ENCODE data around the gene JAKMIP1. TPM values are rescaled to one million over a fixed set of nuclear protein-coding genes. Genes with fewer than 3 reads are reported as not detected.
"Not testable (repeated sequence)": the region's sequence is repeated elsewhere in the genome, so short reads cannot be mapped to it uniquely, and the experiment has no call there.

Gene JAKMIP1
- total RNA-seq, 1 experiment from 2014 or later, result not detected

GRCh38 chr4:6143603-6144181 lies 56.7 kb downstream of the JAKMIP1 start:
- DNase-seq (ENCODE audit: low read depth), result no peak

GRCh38 chr4:6142935-6143602 lies 57.3 kb downstream of the JAKMIP1 start:
- no peak for DNase-seq (ENCODE audit: low read depth)

- no peak for DNase-seq (ENCODE audit: low read depth)
Measured at GRCh38 chr4:6142511-6142910, 57.8 kb downstream of the JAKMIP1 start.

GRCh38 chr4:6141554-6141953 lies 58.8 kb downstream of the JAKMIP1 start:
- no peak for DNase-seq (ENCODE audit: low read depth)

DNA sequence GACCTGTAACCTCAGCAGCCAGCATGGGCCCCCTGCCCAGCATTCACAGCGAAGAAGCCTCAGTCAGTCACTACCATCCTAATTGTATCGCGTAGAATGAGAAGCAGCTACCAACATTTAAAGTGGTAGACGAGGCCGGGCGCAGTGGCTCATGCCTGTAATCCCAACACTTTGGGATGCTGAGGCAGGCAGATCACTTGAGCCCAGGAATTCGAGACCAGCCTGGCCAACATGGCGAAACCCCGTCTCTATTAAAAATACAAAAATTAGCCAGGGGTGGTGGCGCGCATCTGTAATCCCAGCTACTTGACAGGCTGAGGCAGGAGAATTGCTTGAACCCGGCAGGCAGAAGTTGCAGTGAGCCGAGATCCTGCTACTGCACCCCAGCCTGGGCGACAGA lies 59.3 kb downstream of the JAKMIP1 start:
- DNase-seq (ENCODE audit: low read depth), result not testable (repeated sequence)

DNA sequence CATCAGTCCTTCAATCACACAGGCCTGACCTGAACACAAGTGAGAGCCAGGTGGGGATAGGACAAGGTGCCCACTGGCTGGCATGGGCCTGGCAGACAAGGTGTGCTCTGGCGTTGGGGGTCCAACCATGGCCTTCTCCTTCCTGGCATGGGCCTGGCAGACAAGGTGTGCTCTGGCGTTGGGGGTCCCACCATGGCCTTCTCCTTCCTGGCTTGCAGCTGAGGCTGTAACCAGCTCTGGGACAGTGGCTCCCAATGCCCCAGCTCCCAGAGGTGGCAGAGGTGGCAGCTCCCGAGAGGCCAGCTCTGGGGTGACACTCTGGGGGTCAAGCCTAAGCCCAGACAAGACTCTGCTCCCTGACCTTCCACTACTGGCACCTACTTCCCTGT lies 62.6 kb downstream of the JAKMIP1 start:
- no peak for DNase-seq (ENCODE audit: low read depth)

- no peak for DNase-seq (ENCODE audit: low read depth)
Measured at GRCh38 chr4:6137027-6137746, 63.2 kb downstream of the JAKMIP1 start.

GRCh38 chr4:6134612-6135220 lies 65.6 kb downstream of the JAKMIP1 start:
- peak; percentile 9 for DNase-seq (ENCODE audit: low read depth)

- no peak for DNase-seq (ENCODE audit: low read depth)
Measured at GRCh38 chr4:6132716-6133115, 67.6 kb downstream of the JAKMIP1 start.

GRCh38 chr4:6128221-6128850 lies 72.0 kb downstream of the JAKMIP1 start:
- DNase-seq (ENCODE audit: low read depth), result no peak

DNA sequence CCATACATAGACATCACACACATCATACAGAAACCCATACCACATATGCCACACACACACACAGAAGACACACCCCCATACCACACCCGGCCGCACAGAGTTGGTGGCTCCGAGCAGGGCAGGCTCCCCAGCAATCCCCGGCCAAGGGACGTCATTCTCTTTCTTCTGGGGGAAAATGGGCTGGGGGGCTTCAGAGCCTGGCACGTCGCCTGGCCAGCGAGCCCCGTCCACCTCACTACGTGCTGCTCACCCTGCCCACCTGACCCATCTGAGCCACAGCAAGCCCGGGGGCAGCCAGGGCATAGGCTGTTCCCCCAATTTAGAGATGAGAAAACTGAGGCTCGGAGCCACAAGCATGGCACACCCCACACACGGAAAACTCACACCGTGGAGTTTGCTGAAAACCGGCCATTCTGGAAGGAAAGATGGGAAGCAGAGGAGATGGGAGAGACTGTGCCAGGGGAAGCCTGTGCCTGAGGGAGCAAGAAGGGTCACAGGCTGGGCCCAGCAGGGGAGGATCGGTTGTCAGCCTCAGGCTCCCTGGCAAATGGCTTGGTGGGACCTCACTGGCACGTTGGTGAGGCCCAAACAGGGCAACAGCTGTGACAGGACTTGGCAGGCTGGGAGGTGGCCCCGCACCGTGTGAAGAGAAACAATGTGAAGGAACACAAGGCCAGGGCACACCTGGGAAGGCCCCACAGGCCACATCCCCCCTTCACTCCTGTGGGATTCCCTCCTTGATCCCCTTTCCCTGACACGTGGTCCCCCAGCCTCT lies 73.2 kb downstream of the JAKMIP1 start:
- DNase-seq (ENCODE audit: low read depth), result no peak

- DNase-seq (ENCODE audit: low read depth), result no peak
Measured at GRCh38 chr4:6125103-6125651, 75.2 kb downstream of the JAKMIP1 start.

DNA sequence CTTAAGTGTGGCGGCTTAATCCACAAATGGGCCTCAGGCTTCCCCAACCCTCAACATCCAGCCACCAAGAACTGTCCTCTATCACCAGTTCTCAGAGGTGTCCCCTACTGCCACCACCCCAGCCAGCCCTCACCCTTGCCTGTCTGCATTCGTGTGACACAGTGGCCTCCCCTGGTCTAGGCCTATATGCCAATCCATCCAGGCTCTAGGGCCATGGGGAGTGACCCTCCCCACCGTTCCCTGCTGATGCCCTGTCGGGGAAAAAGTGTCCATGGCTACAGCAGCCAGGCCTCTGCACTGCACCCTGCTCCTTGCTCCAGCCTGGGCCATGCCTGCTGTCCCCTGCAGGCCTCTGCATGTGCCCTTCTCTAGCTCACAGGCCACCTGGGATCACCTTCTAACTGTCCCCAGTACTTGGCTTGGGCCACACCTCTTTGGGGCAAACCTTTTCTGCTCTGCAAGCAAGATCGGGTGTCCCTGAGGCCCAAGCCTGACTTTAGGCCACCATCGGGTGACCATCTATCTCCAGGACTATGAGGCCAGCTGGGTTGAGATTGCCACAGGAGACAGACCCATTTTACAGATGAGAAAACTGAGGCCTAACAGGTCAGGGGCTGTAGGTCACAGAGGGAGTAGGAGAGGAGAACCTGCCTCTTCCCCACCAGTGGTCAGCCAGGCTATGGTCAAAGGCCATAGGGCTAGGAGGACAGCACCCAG lies 75.8 kb downstream of the JAKMIP1 start:
- no peak for DNase-seq (ENCODE audit: low read depth)

DNA sequence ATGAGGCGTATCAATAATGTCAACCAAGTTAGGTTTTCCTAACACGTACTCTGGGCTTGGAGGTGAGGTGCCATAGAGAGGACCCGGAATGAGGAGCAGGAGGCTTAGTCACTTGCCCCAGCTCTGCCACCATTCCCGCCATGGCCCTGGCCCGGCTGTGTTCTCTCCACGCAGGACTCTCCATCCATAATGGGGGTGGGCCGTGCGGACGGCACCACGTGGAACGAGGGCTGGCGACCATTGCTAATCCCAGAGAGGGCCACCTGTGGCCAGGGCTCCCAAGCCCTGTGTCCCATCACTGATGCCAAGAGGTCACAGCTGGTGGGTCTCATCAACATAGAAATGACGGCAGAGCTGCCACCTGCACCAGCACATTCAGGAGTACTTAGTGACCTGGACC lies 76.4 kb downstream of the JAKMIP1 start:
- DNase-seq (ENCODE audit: low read depth), result no peak

DNA sequence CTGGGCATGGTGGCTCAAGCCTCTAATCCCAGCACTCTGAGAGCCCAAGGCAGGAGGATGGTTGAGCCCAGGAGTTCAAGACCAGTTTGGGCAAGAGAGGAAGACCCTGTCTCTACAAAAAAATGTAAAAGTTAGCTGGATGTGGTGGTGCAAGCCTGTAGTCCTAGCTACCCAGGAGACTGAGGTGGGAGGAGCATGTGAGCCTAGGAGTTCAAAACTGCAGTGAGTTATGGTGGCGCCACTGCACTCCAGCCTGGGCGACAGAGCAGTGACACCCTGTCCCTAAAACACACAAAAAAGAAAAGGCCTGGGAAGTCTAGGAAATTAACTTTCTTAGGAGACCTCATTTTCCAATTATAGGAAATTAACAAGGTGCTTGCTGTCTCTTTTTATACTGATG lies 76.8 kb downstream of the JAKMIP1 start:
- no peak for DNase-seq (ENCODE audit: low read depth)

GRCh38 chr4:6123116-6123515 lies 77.2 kb downstream of the JAKMIP1 start:
- DNase-seq (ENCODE audit: low read depth), result no peak

- no peak for DNase-seq (ENCODE audit: low read depth)
Measured at GRCh38 chr4:6122496-6122895, 77.9 kb downstream of the JAKMIP1 start.

GRCh38 chr4:6121941-6122340 lies 78.4 kb downstream of the JAKMIP1 start:
- DNase-seq (ENCODE audit: low read depth), result no peak

- DNase-seq (ENCODE audit: low read depth), result no peak
Measured at GRCh38 chr4:6121276-6121850, 79.0 kb downstream of the JAKMIP1 start.

DNA sequence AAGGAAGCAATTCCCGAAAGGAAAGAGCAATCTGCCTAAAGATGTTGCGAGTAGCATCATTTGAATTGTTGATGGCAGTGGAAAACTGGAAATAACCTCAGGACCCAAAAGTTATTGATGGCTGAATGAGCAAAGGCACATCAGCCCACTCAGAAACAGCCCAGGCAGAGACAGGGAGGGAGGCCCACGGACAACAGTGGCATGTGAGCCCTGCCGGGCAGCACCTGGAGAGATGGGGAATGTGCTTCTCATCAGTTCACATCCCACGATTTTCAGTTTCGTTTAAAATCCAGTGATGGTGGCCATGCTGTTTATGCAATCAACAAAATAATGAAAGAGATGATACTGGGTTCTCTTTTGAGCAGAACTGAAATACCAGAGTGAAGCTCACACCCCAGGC lies 80.0 kb downstream of the JAKMIP1 start:
- DNase-seq (ENCODE audit: low read depth), result no peak

Measured in RPMI7951 (cell line).